ENCODE data around the gene METTL21A.

Gene METTL21A

GRCh38 chr2:207584952-207585351 is 40.2 kb downstream of the METTL21A start:
- in situ Hi-C loops (cut with MboI; ENCODE audit: low pct_unique_long_range_greater_than_20kb, low sequenced_read_pairs), result no loop called here
- no peak for DNase-seq

- in situ Hi-C loops (cut with MboI; ENCODE audit: low pct_unique_long_range_greater_than_20kb, low sequenced_read_pairs), result no loop called here
- no peak for DNase-seq
Observed at GRCh38 chr2:207571370-207571769, 53.8 kb downstream of the METTL21A start.

- in situ Hi-C loops (cut with MboI; ENCODE audit: low pct_unique_long_range_greater_than_20kb, low sequenced_read_pairs), result no loop called here
- no peak for DNase-seq
Observed at GRCh38 chr2:207567671-207568070, 57.5 kb downstream of the METTL21A start.

- in situ Hi-C loops (cut with MboI; ENCODE audit: low pct_unique_long_range_greater_than_20kb, low sequenced_read_pairs), result no loop called here
- DNase-seq, result no peak
Observed at GRCh38 chr2:207565736-207566500, 59.3 kb downstream of the METTL21A start.
